OCI-LY3 (cell line): Measurements from ENCODE around the gene NCOA5.

Experiments
- EZH2phosphoT487 ChIP-seq: fragments of 200-600 bp; shearing (Covaris generic); IDR thresholded peaks from 2 replicates; pipeline ENCODE4 v1.6.1; 2018; ENCODE audit warnings: antibody characterized with exemption, mixed run types, low read depth
- TF ChIP-seq, protein P1 (sequence below): fragments of 200-600, 300-600 bp; sonication (generic); IDR thresholded peaks from 2 replicates; pipeline ENCODE4 v1.5.1; 2014; ENCODE audit warnings: antibody characterized with exemption, low read length, low read depth

DNA sequence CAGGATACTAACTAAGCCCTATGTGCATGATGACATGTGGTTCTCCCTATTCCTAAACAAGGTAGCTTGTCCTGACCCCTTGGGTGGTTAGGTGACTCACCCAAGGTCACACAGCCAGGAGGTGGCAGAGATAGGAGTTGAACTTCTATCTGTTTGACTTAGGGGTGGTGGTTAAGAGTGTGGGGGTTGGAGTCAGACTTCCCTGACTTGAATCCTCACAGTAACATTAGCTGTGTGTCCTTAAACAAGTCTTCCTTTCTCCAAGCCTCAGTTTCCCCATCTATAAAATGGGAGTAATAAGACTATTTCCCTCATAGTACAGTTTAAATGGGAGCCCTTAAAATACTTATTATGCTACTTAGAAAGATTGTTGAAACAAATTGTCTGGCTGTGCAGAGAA lies 38.9 kb downstream of the NCOA5 start:
- TF ChIP-seq, protein P1, sequence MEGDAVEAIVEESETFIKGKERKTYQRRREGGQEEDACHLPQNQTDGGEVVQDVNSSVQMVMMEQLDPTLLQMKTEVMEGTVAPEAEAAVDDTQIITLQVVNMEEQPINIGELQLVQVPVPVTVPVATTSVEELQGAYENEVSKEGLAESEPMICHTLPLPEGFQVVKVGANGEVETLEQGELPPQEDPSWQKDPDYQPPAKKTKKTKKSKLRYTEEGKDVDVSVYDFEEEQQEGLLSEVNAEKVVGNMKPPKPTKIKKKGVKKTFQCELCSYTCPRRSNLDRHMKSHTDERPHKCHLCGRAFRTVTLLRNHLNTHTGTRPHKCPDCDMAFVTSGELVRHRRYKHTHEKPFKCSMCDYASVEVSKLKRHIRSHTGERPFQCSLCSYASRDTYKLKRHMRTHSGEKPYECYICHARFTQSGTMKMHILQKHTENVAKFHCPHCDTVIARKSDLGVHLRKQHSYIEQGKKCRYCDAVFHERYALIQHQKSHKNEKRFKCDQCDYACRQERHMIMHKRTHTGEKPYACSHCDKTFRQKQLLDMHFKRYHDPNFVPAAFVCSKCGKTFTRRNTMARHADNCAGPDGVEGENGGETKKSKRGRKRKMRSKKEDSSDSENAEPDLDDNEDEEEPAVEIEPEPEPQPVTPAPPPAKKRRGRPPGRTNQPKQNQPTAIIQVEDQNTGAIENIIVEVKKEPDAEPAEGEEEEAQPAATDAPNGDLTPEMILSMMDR = no peak
- TF ChIP-seq EZH2phosphoT487 = no peak
